ENCODE data around the gene FBLN5.

GRCh38 chr14:91882369-91882768 is 65.1 kb downstream of the FBLN5 start:
- no peak for TF ChIP-seq CTCF (IDR thresholded peaks at IDR 0.05)
- TF ChIP-seq POLR2A (IDR thresholded peaks at IDR 0.05), result no peak
- no peak for TF ChIP-seq EP300 (IDR thresholded peaks at IDR 0.05)

All from sigmoid colon (tissue), 4 donors.